HG02678 (cell line): ENCODE measurements around the gene CDSN.

ENCODE experiments used
- ATAC-seq: cut with Tn5 transposase; IDR thresholded peaks from one replicate; pipeline ENCODE4 v1.9.1; 2021; ENCODE audit warnings: mild to moderate bottlenecking, moderate library complexity; ENCODE audit not compliant: unreplicated experiment

The CDSN gene

DNA sequence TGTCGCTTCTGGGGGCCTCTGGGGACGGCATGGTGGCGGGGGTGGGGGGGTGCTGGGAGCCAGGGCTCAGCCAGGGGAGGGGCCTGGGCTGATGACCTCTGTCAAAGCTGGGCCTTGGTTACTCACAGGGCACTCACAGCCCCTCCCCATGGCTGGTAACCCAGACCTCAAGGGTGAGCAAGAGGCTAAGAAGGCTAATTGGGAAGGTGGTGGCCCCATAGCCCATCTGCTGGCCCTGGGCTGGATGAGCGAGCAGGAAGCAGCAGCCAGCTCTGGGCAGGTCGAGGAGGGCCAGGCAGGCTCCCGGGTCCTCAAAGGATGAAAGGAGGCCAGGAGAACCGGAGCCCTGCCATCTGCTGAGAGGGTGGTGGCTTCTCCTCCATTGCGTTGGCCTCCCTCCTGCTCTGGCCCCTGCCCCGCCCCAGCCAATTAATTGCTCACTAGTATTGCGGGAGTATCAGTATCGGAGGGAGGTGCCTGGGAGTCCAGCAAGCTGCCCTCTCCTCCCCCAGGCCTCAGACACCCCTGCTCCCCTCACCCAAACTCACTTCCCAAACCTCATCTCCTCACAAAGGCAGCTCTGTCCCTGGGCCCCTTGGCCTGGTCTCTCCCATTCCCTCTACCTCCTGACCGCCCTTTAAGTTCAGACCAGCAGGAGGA, 1.0 kb upstream of the CDSN start:
- no peak for ATAC-seq

DNA sequence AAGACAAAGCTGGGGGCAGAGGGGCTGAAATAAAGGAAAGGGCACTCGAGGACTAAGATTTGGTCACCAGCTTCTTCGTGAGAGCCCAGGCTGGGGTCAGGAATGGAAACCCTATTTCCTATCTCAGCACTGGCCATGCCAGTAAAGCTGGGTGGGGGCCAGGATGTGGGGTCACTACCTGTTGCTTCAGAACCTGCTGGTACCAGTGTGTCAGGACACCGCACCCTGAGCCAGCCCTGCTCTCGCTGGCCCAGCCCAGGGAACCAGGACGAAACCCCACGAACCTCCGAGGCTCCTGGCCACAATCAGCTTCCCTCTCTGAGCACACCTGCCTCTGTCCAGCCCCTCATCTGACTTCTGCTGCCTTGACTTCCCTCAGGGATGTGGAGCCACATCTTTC, 2.1 kb downstream of the CDSN start:
- ATAC-seq = no peak

DNA sequence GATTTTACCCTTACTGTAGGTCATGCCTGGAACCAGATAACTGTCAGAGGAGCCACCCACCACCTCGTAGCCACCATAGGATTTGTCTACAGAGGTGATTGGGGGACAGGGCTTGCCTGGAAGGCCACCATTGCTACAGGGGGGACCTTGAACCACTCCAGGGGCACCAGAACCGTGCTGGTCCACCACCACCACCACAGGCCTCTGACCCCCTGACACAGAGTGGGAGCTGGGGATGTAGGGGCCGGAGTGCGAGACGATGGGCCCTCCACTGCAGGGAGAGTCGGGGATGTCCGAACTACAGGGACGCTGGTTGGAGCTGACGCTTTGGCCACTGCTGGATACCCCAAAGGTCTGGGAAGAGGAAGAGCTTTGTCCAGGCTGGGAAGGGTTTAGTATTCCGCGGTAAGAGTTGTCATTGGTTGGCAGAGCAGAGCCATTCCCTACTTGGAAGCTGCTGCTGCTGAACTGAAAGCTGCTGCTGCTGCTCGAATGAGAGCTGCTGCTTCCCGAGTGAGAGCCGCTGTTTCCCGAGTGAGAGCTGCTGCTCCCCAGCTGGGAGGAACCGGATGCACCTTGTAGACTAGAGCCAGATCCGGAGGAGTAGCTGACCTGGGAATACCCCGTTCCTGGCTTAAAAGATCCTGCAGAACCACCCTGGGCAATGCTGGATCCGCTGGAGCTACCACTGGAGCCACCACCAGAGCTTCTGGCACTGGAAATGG, 3.4 kb downstream of the CDSN start:
- no peak for ATAC-seq

DNA sequence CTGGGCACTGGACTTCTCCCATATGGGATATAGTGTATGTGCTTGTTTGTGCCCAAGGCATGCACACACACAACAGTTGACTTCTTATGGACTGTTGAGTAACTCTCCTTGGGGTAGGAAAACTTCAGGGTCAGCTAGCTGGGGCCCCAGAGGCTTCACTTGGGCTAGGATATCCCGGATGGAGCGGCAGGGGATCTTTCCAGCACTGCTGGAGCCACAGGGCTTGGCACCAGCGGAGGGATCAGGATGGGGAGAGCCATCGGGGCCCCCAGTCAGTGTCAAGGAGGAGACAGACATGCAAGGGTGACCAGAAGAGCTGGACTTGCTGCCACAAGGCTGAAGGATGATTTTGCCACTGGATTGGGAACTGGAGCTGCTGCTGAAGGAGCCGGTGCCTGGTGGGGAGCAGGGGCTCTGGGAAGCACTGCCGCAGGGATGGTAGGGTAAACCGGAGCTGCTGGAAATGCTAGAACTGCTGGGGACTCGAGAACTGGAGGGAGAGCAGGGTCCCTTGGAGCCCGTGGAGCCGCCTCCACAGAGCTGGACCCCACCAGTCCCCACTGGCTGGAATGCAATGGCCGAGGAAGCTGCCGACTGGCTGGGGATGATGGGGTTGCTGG, 4.2 kb downstream of the CDSN start:
- ATAC-seq = no peak

DNA sequence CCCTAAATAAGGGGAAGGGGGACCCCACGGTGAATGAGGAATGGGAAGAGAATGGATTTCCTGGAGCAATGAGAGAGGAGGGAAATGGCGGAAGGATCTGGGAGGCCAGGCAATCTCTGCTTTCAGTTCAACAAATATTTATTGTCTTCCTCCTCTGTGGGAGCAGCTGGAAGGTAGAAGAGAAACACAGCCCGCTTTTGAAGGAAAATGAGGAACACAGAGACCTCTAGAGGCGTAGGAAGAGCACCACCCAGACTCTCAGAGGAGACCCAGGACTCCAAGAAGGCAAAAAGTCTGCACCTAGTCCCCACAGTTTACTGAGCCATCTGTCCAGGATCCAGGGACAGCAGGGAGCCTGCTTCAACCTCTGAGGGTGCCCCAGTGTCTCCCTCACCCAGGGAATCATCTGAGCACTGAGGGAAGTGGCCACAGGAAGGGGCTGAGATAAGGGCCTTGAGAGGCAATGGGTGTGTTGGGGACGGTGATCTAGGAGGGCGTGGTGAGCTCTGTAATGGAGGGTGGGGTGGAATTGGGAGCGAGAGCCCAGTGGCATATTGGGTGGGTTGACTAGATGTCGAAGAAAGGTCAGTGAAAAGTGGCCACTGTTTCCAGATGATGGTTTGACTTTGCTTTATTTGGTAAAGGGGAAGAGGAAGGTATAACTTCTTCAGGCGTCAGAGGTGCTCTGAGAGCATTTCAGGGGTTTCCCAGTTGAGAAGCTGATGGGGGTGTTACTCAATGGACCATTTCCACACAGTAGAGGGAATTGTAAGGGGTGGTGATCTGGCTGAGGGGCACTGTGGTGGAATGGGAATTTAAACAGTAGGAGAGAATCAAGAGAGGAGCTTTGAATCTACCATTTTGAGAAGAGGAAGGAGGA, 5.0 kb downstream of the CDSN start:
- ATAC-seq = no peak

DNA sequence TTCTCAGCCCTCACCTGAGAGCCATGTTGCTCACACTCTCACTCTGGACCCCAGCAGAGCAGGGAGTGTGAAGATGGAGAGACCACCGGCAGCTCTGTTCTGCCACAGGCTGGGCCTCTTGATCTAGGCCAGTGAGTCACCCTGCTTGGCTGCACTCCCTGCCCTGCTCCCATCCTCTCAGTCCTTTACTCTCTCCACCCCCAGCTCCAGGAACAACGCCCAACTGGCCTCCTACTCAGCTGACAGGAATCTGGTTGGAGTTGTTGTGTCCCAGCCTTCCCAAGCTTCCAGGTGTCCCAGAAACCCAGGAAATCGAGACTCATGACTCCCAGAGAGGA, 5.7 kb downstream of the CDSN start, which contains the start of gene PSORS1C1:
PSORS1C1 (plus strand) TSS at position 260 of the 338 bp plus-strand sequence. CDS start 14,833 bp downstream, outside the sequence.
- ATAC-seq = no peak

DNA sequence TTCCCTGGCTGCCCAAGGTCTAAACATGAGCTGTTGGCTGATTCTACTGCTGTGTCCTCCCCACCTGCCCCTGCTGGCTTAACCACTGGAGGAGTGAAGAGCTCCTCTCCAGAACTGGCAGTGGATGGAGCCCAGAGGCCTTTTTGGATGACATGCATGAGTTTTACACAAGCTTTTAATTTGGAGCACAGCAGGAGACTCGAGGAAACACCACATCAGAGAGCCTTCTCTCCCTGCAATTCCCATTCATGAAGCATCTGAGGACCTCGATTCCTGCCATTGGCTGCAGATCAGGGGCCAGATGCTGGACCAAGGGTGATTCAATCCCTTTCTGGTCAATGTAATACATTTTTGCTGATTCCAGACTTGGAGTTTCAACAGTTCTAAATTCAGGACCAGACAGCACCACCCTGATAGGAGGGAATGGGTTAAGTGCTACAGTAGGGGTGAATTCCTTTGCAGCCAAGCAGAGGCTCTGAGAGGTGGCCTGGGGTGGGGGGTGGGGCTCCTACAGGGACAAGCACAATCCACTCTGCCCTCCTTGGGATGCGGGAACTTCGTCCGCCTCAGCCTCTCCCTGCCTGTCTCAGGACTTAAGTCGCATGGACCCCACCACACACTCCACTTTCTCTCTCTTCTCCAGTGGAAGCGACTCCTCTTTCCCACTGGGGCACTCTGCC, 6.2 kb downstream of the CDSN start:
- ATAC-seq = no peak

DNA sequence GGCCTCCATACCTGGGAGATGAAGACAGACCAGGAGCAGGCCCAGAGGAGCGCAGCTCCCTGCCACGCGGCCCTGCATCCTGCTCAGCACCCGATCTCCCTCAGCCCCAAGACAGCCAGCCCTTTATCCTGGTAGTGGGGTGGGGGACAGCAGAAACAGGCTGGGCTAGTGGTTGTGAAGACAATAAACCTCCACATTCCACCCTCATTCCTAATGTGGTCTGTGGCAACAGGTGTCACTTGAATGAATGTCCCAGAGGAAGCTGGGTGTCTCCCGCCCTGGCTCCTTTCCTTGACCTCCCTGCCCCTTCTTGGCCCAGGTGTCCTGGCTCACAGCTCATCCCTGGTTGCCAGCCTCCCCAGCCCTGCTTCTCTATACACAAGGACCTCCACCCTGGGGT, 7.8 kb downstream of the CDSN start, which contains the start of gene C6orf15:
C6orf15 (minus strand) TSS at position 98 of the 400 bp plus-strand sequence; CDS start at position 78, 20 bp downstream.
- ATAC-seq = no peak

DNA sequence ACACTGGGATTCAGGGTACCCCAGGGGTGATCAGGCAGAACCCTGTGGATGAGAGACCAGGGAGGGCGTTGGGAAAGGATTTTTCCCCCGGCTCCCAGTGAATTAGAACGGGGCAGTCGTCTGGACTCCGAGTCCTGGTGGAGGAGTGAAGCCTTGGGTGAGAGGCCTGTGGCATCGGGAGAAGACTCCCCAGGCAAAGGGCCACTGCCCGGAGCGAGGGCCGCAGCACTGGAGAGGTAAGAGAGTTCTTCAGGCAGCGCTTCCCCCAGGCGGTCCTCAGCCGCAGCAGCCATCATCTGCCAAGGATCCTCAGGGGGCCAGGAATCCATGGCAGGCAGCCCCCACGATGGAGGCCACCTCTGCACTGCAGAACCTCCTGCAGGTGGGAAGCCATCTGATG, 8.5 kb downstream of the CDSN start:
- ATAC-seq = no peak

DNA sequence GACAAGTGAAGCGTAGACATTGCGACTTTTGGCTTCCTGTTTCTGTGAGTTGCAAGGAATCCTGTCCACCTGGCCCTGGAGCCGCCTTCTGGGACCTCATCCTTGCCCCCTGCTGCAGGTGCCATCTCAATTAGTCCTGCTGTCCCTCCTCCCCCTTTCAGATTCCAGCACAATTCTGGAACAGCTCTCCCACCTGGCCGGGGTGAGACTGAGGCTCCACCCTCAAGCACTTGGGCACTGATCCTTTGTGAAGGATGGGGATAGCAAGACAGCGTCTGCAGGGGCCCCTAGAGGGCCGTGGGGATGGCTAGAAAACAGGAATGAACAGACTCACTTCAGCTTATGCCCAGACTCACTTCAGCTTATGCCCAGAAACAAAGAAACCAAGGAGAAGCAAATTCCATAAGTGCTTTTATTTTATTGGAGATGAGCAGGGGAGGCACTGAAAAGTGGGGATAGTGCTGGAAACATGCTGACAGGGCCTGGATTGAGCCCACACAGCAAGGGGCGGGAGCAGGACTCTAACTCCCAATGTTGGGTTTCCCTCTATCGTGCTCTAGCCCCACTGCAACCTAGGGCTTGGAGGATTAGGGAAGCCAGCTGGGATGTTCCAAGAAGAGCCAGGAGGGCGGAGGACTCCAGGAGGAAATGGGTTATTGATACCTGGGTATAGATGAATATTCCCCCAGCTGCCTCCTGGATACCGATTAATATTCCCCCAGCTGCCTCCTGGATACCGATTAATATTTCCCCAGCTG, 9.2 kb downstream of the CDSN start:
- ATAC-seq = no peak

DNA sequence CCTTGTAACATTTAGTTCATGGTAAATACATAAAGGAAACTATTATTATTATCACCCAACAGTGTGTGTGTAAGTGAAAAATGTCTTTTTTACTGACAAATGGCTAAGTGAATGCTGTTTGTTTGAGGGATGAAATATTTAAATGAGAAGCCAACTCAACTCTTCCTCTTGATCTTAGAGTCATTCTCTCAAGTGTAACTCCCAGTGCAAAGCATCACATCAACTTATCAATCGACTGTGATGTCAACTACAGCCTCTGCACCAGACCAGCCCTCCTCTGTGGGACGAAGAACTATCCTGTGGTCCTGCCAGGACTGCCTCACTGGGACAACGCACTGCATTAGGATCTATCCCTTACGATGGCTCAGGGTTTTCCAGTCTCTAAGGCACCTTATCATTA, 13.2 kb downstream of the CDSN start:
- ATAC-seq = no peak

DNA sequence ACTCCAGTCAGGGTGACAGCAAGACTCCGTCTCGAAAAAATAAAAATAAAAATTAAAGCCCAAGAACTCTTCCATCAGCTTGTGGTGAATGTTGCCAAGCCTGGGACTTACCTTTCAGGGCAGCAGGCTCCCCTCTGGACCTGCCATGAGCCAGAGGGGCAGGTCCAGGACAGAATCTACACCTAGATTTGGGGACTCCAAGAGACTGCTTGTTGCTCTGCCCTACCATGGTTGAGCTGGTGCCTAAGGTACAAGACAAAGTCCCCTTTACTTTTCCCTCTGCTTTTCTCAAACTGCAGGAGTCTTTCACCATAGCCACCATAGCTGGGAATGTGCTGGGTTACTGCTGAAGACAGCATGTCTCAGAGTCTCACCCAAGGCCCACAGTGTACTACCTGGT, 17.1 kb downstream of the CDSN start:
- ATAC-seq = no peak

DNA sequence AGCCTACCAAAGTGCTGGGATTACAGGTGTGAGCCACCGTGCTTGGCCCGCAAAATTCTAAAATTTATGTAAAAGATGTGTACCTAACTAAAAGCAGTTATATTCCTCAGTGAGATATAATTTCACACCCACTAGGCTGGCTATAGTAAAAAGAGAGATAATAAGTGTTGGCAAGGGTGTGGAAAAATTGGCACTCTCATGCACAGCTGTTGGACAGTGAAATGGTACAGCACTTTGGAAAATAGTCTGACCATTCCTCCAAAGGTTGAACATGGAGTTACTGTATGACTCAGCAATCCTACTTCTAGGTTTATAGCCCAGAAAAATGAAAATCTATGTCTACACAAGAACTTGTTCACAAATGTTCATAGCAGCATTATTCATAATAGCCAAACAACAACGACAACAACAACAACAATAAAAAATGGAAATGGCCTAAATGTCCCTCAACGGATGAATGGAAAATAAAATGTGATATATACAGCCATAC, 21.8 kb downstream of the CDSN start:
- no peak for ATAC-seq

DNA sequence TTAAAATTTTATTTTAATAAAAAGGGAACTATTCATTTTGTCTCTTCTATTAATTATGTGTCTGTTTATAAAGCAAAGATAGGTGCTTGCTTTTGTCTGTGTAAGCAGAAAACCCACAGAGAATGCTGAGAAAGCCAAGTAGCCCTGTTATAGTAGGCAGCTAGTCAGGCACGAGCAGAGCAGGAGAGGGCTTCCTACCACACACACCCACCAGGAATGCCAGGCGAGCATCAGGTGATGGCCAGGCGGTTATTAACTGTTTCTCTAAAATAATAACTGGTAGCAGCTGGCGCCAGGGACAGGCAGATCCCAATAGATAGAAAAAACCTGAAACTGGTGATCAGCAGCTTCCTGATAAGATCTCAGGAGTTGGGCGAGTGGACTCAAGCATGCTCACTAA, 23.6 kb downstream of the CDSN start:
- ATAC-seq = no peak

DNA sequence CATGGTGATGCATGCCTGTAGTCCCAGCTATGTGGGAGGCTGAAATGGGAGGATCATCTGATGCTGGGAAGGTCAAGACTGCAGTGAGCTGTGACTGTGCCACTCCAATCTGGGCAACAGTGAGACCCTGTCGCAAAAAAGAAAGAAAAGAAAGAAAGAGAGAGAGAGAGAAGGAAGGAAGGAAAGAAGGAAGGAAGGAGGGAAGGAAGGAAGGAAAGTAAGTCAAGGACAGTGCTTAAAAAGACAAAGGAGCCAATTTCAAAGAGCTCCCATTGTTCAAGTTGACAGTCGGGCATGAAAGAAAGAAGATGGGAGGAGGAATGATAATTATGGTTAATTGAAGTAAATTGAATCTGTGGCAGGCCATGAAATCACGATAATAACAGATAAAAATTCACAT, 24.0 kb downstream of the CDSN start:
- ATAC-seq = no peak

DNA sequence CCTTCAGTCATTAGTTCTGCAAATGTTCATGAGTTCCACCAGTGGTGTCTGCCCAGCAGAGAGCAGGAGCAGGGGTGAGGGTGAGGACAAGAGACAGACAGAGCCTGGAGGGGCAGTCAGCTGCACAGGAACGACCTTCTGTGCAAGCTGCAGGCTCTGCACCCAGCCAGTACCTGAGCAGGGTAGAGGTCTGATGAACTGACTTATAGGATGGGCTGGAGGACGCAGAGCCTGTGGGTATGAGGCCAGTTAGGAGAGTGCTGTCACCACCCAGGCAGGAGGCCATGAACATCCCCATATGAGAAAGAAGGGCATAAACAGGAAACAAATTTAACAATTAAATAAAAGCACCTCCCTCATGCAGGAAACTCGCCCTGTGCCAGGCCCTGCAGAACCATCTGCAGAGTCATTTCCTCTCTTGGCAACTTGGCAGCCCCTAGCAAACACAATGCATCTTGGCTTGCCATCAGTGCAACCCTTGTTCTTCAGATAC, 25.8 kb downstream of the CDSN start:
- no peak for ATAC-seq

DNA sequence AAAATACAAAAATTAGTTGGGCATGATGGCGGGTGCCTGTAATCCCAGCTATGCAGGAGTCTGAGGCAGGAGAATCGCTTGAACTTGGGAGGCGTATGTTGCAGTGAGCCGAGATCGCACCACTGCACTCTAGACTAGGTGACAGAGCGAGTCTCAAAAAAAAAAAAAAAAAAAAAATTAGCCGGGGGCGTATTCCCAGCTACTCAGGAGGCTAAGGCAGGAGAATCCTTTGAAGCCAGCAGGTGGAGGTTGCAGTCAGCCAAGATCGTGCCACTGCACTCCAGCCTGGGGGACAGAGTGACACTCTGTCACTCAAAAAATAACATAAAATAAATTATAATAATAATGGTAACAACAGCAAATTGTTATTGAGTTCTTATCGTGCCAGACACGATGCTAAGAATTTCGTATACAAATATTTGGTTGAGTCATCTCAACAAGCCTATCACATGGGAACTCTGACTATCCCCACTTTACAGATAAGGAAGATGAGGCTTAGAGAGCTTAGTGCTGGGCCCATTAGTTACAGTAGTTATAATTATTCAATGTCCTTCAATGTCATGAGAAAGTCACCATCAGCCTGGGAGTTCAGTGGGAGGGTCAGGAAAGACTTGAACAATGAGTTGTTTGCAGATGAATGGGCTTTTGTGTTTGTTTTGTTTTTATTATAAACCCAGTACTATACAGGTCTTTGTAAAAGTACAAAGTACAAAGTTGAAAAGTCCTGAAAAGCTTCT, 27.3 kb downstream of the CDSN start:
- no peak for ATAC-seq

DNA sequence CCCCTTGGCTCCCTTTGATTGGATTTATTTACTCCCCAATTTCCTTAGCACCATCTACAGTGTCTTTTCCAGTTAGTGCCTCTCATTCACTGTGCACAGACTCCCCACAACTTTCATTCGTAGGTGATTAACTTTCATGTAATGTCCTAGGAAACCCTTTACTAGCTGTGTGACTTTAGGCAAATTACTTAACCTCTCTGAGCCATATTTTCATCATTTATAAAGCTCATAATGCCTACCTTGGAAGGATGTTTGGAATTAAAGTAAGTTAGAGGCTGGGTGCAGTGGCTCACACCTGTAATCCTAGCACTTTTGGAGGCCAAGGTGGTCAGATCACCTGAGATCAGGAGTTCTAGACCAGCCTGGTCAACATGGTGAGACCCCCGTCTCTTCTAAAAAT, 28.0 kb downstream of the CDSN start:
- no peak for ATAC-seq

DNA sequence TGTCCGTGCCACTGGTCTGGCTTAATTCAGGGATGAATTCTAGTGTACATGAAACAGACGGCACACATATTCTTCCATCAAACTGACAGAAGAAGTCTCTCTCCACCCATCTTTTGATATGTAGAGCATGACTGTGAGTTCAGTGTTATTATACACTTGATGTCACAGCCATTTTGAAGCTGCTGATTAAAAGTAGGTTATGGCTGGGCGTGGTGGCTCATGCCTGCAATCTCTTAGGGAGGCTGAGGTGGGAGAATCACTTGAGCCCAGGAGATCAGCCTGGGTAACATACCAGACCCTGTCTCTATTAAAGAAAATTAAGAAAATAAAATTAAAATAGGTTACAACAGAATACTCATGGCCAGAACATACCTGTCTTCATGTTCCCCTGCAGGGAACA, 28.6 kb downstream of the CDSN start:
- no peak for ATAC-seq
